ENCODE data around the gene DFFA.
"Not testable (repeated sequence)": the region's sequence is repeated elsewhere in the genome, so short reads cannot be mapped to it uniquely, and the experiment has no call there.

The DFFA gene

DNA sequence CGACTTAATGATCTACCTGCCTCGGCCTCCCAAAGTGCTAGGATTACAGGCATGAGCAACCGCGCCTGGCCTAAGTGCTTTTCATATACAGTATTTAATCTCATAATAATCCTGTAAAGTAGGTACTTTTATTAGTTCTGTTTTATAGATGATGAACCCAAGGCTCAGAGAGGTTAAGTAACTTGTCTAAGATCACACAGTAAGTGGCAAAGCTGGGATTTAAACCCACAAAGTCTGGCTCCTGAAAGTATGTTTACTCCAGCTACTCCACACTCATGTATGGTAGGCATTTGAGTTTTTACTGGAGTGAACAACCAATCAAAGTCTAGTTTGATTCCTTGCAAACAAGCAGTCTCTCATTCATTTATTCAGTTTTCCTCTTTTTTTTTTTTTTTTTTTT is 2.3 kb downstream of the DFFA start:
- DNase-seq (ENCODE audit: extremely low read depth in 1 of 2, low read depth in 1 of 2), result no peak

DNA sequence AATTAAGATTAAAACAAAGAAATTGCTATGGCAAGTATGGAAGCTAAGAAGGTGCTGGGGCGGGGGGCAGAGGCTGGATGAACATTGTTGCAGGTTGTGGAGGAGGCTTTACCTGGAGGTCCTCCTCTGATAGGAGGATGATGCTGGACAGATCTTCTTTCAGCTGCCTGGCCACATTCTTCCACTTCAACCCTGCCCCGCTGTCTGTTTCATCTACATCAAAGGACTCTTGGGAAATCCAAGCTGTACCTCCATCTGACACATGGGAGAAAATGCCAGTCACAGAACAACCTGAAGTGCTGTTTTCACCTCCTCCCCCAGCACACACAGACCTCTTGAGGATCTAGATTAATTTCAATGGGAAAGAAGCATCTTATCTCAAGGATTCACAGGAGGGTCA is 5.3 kb downstream of the DFFA start:
- no peak for DNase-seq (ENCODE audit: extremely low read depth in 1 of 2, low read depth in 1 of 2)

GRCh38 chr1:10459184-10459583 is 13.1 kb downstream of the DFFA start:
- no peak for DNase-seq (ENCODE audit: extremely low read depth in 1 of 2, low read depth in 1 of 2)

GRCh38 chr1:10457875-10458274 is 14.5 kb downstream of the DFFA start:
- no peak for DNase-seq (ENCODE audit: extremely low read depth in 1 of 2, low read depth in 1 of 2)

DNA sequence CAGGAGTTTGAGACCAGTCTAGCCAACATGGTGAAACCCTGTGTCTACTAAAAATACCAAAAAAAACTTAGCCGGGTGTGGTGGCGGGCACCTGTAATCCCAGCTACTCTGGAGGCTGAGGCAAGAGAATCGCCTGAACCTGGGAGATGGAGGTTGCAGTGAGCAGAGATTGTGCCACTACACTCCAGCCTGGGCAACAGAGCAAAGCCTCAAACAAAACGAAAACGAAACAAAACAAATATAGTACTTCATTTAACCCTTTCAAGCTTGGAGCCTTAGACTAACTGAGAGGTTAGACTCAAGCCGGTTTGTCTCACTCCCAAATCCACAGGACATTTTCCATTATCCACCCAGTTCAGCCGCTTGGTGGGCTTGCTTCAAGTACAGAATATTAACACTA is 14.9 kb downstream of the DFFA start:
- DNase-seq (ENCODE audit: extremely low read depth in 1 of 2, low read depth in 1 of 2), result not testable (repeated sequence)

- no peak for DNase-seq (ENCODE audit: extremely low read depth in 1 of 2, low read depth in 1 of 2)
Observed at GRCh38 chr1:10456661-10457060, 15.7 kb downstream of the DFFA start.

- DNase-seq (ENCODE audit: extremely low read depth in 1 of 2, low read depth in 1 of 2), result no peak
Observed at GRCh38 chr1:10456048-10456447, 16.3 kb downstream of the DFFA start.

DNA sequence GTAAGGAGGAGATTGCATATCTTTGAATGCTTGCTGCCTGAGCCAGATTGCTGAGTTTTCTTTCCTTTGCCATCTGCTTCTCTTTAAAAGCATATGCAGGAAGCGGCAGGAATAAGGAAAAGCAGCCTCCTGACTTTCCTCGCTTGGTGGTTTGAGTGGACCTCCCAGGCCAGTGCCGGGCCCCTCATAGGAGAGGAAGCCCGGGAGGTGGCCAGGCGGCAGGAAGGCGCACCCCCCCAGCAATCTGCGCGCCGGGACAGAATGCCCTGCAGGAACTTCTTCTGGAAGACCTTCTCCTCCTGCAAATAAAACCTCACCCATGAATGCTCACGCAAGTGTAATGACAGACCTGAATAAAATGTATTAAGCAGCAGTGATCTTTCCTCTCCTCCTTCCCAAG is 21.0 kb downstream of the DFFA start:
- DNase-seq (ENCODE audit: extremely low read depth in 1 of 2, low read depth in 1 of 2), result no peak

- DNase-seq (ENCODE audit: extremely low read depth in 1 of 2, low read depth in 1 of 2), result no peak
Observed at GRCh38 chr1:10450836-10451235, 21.5 kb downstream of the DFFA start.

GRCh38 chr1:10450156-10450814 is 22.0 kb downstream of the DFFA start:
- no peak for DNase-seq (ENCODE audit: extremely low read depth in 1 of 2, low read depth in 1 of 2)

DNA sequence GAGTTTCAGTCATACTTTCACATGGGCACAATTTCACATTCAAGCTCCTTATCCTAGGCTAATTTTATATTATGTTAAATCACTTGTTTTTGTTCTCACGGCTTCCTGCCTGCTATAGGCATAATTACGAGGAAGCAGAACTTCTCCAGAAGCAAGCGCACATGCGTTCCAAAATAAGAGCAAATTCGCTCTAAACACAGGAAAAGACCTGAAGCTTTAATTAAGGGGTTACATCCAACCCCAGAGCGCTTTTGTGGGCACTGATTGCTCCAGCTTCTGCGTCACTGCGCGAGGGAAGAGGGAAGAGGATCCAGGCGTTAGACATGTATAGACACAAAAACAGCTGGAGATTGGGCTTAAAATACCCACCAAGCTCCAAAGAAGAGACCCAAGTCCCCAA is 22.6 kb downstream of the DFFA start, which contains the start of gene CORT:
TSS of gene CORT (plus strand) at position 281 of the 400 bp plus-strand sequence. CDS start 193 bp downstream, outside the sequence.
- no peak for DNase-seq (ENCODE audit: extremely low read depth in 1 of 2, low read depth in 1 of 2)

DNA sequence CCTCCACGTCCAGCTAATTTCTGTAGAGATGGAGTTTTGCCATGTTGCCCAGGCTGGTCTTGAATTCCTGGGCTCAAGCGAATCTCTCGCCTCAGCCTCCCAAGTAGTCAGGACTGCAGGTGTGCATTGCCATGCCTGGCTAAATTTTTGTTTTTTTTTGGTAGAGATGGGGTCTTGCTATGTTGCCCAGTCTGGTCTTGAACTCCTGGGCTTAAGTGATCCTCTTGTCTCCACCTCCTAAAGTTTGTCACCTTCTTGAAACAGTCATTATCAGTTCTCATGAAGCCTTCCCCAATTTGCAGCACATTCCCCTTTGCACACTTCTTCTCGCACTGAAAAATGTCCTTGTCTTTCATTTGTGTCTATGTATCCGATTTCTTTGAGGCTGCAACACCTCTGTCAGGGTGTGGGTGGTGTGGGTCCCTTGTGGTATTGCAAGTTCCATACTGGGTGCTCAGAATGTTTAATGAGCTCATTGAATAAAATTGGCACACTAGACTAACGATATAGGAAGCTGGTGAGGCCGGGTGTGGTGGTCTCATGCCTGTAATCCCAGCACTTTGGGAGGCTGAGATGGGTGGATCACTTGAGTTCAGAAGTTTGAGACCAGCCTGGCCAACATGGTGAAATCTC is 25.4 kb downstream of the DFFA start:
- no peak for DNase-seq (ENCODE audit: extremely low read depth in 1 of 2, low read depth in 1 of 2)

GRCh38 chr1:10444795-10445397 is 27.4 kb downstream of the DFFA start:
- DNase-seq (ENCODE audit: extremely low read depth in 1 of 2, low read depth in 1 of 2), result no peak

- no peak for DNase-seq (ENCODE audit: extremely low read depth in 1 of 2, low read depth in 1 of 2)
Observed at GRCh38 chr1:10444248-10444647, 28.1 kb downstream of the DFFA start.

DNA sequence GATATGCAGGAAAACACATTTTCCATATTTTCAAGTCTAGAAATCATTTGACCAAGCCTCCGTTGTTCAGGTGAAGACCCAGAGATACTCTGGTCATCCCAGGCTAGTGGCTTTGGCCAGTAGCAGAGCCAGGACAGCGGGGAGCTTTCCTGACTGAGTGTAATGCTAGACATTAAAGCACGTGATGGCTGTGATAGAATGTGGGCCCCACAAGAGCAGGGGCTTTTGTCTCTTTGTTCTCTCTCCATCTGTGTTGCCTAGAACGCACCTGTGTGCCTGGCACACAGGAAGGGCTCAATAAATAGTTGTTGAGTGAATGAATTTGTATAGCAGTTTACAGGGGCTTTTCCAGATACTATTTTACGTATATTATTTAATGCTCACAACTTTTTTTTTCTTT is 31.5 kb downstream of the DFFA start:
- no peak for DNase-seq (ENCODE audit: extremely low read depth in 1 of 2, low read depth in 1 of 2)

GRCh38 chr1:10440305-10440704 is 32.0 kb downstream of the DFFA start:
- no peak for DNase-seq (ENCODE audit: extremely low read depth in 1 of 2, low read depth in 1 of 2)

- no peak for DNase-seq (ENCODE audit: extremely low read depth in 1 of 2, low read depth in 1 of 2)
Observed at GRCh38 chr1:10438677-10439163, 33.6 kb downstream of the DFFA start.

- DNase-seq (ENCODE audit: extremely low read depth in 1 of 2, low read depth in 1 of 2), result no peak
Observed at GRCh38 chr1:10437052-10437451, 35.3 kb downstream of the DFFA start.

- DNase-seq (ENCODE audit: extremely low read depth in 1 of 2, low read depth in 1 of 2), result no peak
Observed at GRCh38 chr1:10434590-10434989, 37.7 kb downstream of the DFFA start.

DNA sequence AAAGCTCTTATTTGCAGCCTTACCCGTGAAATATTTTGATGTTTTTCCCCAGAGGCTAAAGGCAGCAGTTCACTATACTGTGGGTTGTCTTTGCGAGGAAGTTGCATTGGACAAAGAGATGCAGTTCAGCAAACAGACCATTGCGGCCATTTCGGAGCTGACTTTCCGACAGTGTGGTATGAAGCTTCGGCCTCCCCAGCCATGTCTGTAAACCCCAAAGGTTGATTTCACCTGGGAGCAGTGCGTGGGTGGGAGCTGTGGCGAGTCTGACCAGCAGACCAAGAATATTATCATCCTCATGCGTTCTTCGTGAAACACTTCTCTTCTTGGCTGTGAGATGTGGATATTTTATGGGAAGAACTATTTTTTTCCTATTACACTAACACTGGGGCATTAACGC is 38.5 kb downstream of the DFFA start:
- DNase-seq (ENCODE audit: extremely low read depth in 1 of 2, low read depth in 1 of 2), result no peak

DNA sequence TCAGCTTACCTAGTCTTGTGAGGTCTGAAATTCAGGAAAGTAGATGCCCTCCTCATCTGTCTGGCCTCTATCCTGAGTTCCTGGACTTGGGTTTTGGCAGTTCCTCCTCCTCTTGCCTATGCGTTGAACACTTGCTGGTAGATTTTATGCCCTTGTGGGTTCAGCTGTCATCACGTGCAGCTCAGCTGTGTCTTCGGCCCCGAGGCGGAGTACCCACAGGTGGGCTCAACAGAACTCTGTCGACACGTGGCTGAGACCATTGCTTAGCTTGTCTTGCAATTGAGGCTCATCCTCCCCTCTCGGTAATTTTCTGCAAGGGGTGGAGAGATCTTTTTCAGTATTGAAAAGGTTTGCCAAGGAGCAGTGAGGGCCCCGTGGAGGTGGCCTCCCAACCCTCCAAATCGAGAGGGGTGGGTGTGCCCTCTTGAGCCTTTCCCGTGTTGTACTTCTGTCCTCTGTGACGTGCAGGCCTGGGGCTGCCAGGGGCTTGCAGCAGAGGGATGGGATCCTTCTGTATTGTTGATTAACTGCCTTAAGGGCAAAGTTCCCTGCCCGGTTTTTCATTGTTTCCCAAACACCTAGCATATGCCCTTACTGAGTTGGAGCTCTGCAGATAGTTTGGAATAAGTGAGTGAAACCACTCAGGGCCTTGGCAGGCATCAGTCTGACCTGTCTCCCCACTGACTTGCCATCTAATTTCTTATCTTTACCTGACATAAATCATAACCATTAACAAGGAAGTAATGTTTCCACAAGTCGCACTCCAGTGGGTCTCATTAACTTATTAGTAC is 39.2 kb downstream of the DFFA start:
- no peak for DNase-seq (ENCODE audit: extremely low read depth in 1 of 2, low read depth in 1 of 2)
